Ishikawa (cell line): ENCODE measurements around the gene LAMA1.

ENCODE experiments used
- CEBPB ChIP-seq: IDR thresholded peaks from 2 replicates; pipeline ENCODE4 v1.6.1; 2012
- CREB1 ChIP-seq: IDR thresholded peaks from 2 replicates; pipeline ENCODE4 v1.6.1; 2012; ENCODE audit warnings: low read depth
- EGR1 ChIP-seq: IDR thresholded peaks from 2 replicates; pipeline ENCODE4 v1.6.1; 2012
- EP300 ChIP-seq: IDR thresholded peaks from 2 replicates; pipeline ENCODE4 v1.6.1; 2012; ENCODE audit warnings: borderline replicate concordance
- FOXM1 ChIP-seq: IDR thresholded peaks from 2 replicates; pipeline ENCODE4 v1.6.1; 2012; ENCODE audit warnings: low read depth, borderline replicate concordance
- MAX ChIP-seq: IDR thresholded peaks from 2 replicates; pipeline ENCODE4 v1.6.1; 2012
- NFIC ChIP-seq: IDR thresholded peaks from 2 replicates; pipeline ENCODE4 v1.6.1; 2012
- RAD21 ChIP-seq: IDR thresholded peaks from 2 replicates; pipeline ENCODE4 v1.6.1; 2012; ENCODE audit warnings: low read depth
- TAF1 ChIP-seq: IDR thresholded peaks from 2 replicates; pipeline ENCODE4 v1.6.1; 2012; ENCODE audit warnings: low read depth, mild to moderate bottlenecking
- TCF12 ChIP-seq: IDR thresholded peaks from 2 replicates; pipeline ENCODE4 v1.6.1; 2012; ENCODE audit warnings: low read depth
- TEAD4 ChIP-seq: IDR thresholded peaks from 2 replicates; pipeline ENCODE4 v1.6.1; 2012
- YY1 ChIP-seq: IDR thresholded peaks from 2 replicates; pipeline ENCODE4 v1.6.1; 2012; ENCODE audit warnings: low read depth
- ZBTB7A ChIP-seq: IDR thresholded peaks from 2 replicates; pipeline ENCODE4 v1.6.1; 2012; ENCODE audit warnings: low read depth
- TF ChIP-seq, protein P1 (sequence below): IDR thresholded peaks from 2 replicates; pipeline ENCODE4 v1.6.1; 2012
- TF ChIP-seq, protein P2 (sequence below): IDR thresholded peaks from 2 replicates; pipeline ENCODE4 v1.6.1; 2012; ENCODE audit warnings: low read depth, mild to moderate bottlenecking

The LAMA1 gene

GRCh38 chr18:7094427-7094826, 23.2 kb downstream of the LAMA1 start:
- TF ChIP-seq, protein P1, sequence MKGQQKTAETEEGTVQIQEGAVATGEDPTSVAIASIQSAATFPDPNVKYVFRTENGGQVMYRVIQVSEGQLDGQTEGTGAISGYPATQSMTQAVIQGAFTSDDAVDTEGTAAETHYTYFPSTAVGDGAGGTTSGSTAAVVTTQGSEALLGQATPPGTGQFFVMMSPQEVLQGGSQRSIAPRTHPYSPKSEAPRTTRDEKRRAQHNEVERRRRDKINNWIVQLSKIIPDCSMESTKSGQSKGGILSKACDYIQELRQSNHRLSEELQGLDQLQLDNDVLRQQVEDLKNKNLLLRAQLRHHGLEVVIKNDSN = no peak
- TF ChIP-seq NFIC (no peak), EGR1 (no peak), YY1 (no peak), TEAD4 (no peak), FOXM1 (no peak), TCF12 (no peak), CREB1 (no peak), RAD21 (no peak), CEBPB (no peak)

GRCh38 chr18:7090771-7091170, 26.8 kb downstream of the LAMA1 start:
- TF ChIP-seq TEAD4 (no peak), YY1 (no peak), CEBPB (no peak), FOXM1 (no peak), TCF12 (no peak), NFIC (no peak), TAF1 (no peak), EP300 (no peak), ZBTB7A (no peak)
- TF ChIP-seq, protein P2, sequence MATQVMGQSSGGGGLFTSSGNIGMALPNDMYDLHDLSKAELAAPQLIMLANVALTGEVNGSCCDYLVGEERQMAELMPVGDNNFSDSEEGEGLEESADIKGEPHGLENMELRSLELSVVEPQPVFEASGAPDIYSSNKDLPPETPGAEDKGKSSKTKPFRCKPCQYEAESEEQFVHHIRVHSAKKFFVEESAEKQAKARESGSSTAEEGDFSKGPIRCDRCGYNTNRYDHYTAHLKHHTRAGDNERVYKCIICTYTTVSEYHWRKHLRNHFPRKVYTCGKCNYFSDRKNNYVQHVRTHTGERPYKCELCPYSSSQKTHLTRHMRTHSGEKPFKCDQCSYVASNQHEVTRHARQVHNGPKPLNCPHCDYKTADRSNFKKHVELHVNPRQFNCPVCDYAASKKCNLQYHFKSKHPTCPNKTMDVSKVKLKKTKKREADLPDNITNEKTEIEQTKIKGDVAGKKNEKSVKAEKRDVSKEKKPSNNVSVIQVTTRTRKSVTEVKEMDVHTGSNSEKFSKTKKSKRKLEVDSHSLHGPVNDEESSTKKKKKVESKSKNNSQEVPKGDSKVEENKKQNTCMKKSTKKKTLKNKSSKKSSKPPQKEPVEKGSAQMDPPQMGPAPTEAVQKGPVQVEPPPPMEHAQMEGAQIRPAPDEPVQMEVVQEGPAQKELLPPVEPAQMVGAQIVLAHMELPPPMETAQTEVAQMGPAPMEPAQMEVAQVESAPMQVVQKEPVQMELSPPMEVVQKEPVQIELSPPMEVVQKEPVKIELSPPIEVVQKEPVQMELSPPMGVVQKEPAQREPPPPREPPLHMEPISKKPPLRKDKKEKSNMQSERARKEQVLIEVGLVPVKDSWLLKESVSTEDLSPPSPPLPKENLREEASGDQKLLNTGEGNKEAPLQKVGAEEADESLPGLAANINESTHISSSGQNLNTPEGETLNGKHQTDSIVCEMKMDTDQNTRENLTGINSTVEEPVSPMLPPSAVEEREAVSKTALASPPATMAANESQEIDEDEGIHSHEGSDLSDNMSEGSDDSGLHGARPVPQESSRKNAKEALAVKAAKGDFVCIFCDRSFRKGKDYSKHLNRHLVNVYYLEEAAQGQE = no peak

DNA sequence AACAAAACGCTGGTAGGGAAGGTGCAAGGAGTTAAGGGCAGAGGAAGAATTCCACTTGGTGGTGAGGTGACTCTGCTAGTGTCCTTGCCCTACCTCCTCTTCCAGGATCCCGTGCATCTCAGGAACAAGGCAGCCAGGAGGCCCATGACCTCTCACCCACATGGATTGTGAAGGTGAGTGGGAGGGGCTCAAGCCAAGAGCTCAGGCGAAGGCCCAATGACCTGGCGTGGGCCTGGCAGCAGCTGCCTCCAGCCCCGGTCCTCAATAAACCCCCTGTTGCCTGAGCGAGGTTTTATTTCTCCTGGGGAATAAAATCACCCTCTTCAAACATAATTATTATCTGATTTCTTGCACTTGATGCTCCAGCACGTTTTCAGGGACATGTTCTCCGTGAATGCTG, 28.2 kb downstream of the LAMA1 start:
- no peak for TF ChIP-seq MAX
- no peak for TF ChIP-seq EP300
- TF ChIP-seq RAD21 = no peak
- no peak for TF ChIP-seq YY1
- TF ChIP-seq ZBTB7A = no peak
- TF ChIP-seq, protein P2 = no peak
- TF ChIP-seq TCF12 = no peak
- no peak for TF ChIP-seq NFIC

DNA sequence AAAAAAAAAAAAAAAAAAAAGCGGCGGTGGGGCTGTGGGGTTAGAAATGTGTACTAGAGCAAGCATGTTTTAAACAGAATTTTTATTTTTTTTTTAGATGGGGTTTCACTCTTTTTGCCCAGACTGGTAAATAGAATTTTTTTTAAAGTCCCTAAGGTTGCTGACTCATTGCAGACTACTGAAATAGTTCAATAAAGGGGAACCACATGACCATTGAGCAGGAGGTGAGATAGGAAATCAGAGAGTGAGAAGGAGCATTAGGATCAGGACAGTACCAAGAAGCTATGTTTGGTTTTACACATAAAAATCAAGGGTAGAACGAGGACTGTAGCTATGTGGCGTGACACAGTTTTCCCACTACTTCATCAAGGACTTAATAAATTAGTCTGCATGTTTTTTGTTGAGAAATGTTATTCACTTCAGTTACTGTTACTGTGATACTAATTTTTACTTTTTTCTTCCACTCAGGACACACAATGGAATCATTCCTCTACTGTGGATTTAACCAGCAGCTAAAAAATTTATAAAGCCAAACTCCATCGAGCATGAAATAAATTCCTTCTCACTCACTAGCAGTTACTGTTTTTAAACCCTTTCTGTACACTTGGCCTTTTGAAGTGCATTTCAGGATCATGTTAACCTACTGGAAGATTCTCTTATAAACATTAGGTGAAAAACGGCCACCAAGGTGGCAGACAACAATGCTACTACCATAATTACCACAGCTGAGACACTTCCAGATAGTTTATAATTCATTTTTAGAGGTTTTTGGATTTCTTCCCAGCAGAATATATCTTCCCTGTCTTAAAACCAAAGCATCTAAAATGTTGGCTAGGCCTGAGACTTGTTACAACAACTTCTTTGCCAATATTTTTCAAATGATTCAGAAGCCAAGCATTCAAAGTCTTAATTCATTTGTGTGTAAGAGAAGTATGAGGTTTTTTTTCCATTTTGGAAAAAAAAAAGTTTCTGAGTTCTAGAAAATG, 33.2 kb downstream of the LAMA1 start:
- TF ChIP-seq, protein P1 = no peak
- no peak for TF ChIP-seq EGR1
- no peak for TF ChIP-seq YY1
- TF ChIP-seq RAD21 = no peak
- no peak for TF ChIP-seq CEBPB
- no peak for TF ChIP-seq CREB1
- TF ChIP-seq TAF1 = no peak
- TF ChIP-seq EP300 = no peak
- TF ChIP-seq FOXM1 = no peak
- TF ChIP-seq MAX = no peak
- TF ChIP-seq NFIC = no peak
- TF ChIP-seq TEAD4 = no peak
- no peak for TF ChIP-seq TCF12
- TF ChIP-seq, protein P2 = no peak
- no peak for TF ChIP-seq ZBTB7A
